HG02588 (cell line): ENCODE measurements around the gene CPNE9.

Experiments
- ATAC-seq: cut with Tn5 transposase; IDR thresholded peaks from one replicate; pipeline ENCODE4 v1.9.1; 2021; ENCODE audit warnings: mild to moderate bottlenecking, moderate library complexity; ENCODE audit not compliant: unreplicated experiment

CPNE9 gene, protein sequence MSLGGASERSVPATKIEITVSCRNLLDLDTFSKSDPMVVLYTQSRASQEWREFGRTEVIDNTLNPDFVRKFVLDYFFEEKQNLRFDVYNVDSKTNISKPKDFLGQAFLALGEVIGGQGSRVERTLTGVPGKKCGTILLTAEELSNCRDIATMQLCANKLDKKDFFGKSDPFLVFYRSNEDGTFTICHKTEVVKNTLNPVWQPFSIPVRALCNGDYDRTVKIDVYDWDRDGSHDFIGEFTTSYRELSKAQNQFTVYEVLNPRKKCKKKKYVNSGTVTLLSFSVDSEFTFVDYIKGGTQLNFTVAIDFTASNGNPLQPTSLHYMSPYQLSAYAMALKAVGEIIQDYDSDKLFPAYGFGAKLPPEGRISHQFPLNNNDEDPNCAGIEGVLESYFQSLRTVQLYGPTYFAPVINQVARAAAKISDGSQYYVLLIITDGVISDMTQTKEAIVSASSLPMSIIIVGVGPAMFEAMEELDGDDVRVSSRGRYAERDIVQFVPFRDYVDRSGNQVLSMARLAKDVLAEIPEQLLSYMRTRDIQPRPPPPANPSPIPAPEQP

DNA sequence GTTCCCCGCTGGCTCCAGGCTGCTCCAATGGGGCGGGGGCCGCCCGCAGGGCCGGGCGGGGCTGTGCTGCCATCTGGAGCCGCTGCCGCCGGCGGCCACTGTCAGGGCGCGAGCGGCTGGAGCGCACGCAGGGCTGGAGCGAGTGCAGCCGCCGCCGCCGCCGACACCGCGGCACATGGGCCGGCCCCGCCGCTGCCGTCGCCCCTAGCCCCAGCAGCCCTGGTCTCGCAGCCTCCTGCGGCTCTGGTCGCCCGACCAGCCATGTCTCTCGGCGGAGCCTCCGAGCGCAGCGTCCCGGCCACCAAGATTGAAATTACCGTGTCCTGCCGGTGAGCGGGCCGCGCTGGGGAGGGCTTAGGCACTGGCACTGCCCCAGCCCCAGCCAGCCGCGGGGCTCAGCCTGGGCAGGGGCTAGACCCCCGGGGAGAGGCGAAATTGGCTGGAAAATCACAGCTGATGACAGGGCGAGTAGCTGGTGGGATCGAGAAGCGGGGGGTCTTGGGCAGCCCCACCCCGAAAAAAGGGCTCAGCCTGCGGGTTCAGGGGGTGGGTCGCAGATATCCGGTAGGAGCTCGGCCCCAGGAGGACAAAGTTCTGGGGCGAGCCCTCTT lies at the start of gene CPNE9:
TSS of gene CPNE9 (plus strand) at position 98 of the 611 bp plus-strand sequence. CDS start at position 262, 164 bp downstream.
- ATAC-seq: no peak

DNA sequence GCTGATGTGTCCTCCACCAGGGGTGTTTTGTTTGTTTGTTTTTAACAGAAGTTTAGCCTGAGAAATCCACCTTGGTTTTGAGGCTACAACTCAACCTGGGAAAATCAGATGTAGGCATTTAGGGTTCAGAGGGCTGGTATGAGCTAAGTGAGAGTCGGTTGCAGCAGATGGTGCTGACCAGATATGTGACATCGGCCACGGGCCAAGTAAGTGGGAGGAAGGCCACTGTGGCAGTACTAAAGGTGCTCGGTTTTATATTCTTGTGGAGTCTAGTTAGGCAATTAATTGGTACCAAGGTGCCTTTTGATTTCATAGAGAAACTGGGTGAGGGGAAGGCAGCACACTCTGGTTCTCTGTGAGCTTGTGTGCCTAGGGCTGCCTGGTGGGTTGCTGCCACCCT lies 43.8 kb upstream of the CPNE9 start:
- no peak for ATAC-seq

DNA sequence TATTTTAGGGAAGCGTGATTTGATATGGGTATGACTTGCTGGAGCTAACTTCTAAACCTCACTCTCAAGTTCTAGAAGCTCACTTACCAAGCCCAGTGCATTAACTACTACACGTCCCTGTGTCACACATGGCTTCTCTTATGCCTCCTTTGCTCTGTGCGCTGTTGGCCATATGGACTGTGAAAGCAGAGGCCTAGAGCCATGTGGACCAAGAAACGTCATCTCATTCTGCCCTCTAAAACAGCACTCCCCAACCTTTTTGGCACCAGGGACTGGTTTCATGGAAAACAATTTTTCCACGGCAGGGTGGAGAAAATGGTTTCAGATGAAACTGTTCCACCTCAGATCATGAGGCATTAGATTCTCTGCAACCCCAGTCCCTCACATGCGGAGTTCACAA lies 42.7 kb upstream of the CPNE9 start:
- no peak for ATAC-seq

DNA sequence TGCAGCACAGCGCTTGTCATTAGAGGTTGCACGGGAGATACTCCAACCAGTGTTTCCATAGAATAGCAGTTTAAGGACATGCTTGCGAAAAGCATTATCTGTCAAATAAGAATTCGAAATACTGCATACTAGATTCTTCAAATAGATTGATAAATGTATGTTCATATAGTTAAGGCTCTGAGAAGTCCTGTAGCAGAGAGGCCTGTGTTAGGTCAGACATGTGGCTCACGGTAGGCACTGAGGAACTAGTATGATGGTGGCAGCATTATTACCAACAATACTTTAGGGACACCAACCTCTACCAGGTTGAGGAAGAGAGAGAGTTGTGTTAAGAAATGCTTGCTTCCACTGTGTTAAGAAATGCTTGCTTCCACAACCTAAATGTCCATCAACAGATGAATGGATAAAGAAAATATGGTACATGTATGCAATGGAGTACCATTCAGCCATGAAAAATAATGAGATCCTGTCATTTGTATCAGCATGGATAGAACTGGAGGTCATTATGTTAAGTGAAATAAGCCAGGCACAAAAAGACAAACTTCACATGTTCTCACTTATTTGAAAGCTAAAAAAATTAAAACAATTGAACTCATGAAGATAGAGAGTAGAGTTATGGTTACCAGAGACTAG lies 39.4 kb upstream of the CPNE9 start:
- no peak for ATAC-seq

DNA sequence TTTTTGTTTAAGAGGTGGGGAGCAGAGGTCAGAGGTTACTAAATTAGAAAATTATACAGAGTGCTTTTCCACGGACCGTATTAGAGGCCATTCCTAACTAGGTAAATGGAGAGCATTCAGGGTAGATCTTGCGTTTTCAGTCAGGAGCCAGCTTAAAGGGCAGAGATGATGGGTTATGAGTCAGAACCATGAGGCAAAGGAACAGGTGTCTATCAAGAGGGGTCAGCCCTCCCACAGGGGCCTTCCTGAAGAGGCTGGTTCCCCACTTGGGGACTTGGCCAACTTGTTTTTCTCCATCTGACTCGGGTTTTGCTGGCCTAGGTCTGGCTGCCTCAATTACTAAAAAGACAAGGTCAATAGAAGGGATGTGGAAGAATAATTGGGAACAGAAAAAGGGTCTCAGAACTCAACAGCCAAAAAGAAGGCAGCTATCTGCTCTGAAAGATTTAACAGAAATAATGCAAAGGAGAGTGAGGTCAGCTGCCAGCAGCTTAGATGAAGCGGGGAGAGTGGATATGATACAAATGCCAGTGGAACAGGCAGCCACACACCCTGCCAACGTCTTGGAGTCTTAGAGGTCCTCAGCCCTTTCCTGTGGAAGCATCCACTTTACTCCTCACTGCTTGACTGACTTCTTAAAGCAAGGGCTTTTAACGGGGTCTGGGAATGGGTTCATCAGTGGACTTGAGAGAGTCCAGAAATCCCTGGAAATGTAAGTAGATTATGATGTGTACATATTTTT lies 36.8 kb upstream of the CPNE9 start:
- ATAC-seq: no peak

DNA sequence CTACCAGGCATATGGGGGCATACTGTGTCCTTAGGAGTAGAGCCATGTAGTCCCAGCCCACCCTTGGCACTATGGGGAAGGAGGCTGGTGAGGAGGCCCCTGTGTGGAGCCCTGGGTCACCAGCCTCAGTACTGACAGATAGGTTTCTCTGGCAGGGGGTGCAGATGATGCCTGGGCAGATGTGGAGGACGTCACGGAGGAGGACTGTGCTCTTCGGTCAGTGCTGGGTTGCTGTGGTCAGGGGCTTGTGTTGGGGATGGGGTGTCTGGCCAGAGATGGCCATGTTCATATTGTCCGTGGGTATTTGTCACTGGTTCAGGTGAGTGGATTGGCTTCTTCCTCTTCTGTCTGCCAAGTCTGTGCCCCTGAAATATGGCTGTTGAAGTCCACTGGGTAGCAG lies 34.4 kb upstream of the CPNE9 start:
- no peak for ATAC-seq

DNA sequence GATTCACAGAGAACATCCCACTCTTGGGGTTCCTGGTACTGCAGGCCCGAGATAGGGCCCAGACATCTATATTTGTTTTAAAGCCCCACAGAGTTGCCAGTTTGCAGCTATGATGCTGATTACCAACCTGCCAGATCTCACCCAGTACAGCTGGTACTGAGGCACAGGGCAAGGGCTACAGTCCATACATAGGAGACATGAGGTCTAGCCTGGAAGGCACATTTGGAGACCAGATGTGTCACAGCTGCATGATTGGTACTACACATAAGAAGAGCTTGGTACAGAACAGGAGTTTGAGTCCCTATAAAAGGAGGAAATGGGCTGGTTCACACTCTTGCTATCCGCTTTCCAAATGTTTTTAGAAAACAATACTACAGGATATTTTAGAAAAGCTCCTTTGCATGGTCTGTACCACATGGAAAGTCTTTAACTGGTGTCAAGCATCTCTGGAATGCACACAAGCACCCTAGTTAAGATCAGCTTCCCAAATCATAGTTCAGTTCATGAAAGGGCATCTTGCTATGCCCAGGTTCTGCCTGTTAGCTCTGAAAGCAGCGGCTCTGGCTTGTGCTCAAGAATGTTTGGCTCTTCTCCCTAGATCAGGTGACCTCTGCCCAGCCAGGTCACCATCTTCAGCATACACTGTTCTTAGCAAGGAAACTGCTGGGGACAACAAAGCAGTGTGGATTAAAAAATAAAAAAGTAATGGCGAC lies 33.8 kb upstream of the CPNE9 start:
- ATAC-seq: no peak

DNA sequence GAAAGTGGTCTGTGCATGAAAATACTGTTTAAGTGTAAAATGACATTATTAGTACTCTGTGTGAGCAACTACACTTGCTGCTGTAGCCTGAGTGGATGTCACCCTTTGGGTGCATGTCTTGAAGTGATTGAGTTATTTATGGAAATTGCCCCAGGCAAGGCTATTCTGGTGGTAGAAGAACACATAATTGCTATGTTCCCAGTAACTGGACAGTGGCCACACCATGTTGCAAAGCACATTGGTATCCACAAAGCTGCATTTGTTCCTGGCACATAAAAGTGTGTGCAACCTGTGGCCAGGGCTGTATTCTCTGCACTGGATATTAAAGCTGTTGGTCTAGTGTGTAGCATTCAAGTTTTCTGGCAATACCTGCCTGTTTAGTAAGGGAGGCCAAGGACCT lies 30.6 kb upstream of the CPNE9 start:
- ATAC-seq: no peak

DNA sequence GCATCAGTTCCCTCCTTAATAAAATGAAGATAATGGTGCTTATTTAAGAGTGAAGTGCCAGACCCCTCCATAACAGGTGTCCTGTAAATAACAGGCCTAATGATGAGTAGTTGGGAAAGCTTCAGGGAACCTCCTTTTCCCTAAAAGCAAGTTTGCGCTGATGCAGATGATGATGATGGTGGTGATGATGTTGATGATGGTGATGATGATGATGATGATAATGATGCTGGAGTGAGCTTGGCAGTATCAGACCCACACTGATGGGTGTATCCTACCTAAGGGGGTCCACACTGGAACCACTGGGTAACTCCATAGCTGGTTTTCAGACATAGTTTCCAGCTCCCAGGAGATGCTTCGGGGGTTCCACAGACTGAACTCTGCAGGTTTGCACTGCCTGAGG lies 29.9 kb upstream of the CPNE9 start:
- no peak for ATAC-seq

DNA sequence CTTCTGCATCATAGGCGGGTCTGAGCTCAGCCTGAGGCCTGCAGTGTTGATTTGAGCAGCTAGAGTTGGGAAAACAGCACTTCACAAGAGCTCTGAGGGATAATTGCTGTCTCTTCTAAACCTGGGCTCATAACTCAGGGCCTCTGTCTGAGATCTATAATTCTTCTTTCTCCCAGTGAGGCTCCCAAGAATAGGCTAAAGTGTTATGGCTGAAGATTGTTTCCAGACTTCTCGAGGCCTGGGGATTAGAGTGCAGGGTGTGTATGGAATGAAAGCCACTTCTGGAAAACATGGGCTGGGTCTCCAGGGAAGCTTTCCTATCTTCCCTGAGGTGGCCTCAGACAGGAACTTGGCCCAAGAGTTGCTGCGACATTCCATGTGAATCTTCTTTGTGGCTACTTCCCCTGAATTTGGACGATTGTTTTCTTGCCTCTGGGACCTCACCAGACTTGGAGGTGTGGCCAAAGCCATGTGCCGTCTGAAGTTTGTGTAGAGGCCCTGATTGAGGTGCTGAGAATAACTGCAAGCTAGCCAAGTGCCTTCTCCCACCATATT lies 27.8 kb upstream of the CPNE9 start:
- ATAC-seq: no peak

DNA sequence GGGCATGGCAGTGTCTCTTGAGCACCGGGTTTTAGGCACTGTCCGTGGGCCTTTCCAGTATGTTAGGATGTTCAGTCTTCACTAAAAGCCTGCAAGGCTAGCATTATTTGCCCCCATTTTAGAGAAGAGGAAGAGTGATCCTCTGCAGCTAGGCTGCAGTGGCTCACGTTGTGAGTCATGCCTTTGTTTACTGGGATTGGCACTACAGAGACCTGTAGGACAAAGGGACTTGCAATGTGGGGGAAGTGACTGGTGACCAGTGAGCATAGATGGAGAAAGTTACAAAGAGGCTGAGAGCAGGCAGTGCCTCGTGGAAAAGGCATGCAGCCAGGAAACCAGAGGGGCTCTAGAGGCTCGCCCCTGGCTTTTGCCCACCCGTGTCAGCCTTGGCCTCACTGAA lies 26.8 kb upstream of the CPNE9 start:
- ATAC-seq: no peak

DNA sequence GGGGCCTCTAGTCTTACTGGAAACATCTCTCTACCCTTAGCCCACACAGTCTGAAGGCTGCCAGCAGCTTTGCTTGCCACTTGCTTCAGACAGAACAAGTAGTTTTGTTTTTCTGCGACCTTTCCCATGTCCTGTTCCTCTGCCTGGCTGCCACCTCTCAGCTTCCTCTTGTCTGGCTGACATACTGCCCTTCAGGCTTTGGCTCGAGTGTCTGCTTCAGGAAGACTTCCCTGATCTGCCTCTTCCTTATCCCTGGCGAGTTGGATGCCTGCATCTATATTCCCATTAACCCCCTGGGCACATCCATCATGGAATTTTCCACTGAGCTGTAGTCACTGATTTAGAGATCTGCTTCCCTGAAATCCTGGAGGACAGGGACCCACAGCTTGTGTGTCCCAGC lies 25.1 kb upstream of the CPNE9 start:
- ATAC-seq: no peak

DNA sequence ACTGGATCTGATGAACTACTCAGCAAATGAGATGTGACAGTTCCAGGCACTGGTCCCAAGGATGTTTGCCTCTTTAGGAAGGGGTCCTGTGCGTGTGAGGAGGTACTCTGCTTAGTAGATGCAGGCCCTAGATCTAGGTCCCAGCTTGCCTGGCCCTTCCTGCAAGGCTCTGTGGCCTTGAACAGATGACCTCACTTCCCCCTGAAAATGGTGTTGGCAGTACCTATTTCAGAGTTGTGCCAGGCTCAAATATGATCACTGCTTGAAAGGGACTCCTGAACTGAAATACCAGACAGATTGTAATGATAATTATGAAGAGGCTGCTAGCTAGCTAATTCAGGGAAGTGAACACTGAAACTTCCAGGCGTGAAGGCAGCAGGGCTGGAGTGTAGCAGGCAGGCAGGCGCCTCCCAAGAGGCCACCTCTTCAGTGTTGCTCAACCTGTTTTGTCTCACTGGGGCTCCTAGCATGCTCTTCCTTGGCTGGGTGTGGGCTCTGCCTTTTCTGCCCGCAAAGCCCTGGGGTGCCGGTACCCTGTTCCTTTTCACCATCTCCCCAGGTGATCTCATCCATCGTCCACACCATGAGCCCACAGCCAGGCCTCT lies 24.1 kb upstream of the CPNE9 start:
- no peak for ATAC-seq

DNA sequence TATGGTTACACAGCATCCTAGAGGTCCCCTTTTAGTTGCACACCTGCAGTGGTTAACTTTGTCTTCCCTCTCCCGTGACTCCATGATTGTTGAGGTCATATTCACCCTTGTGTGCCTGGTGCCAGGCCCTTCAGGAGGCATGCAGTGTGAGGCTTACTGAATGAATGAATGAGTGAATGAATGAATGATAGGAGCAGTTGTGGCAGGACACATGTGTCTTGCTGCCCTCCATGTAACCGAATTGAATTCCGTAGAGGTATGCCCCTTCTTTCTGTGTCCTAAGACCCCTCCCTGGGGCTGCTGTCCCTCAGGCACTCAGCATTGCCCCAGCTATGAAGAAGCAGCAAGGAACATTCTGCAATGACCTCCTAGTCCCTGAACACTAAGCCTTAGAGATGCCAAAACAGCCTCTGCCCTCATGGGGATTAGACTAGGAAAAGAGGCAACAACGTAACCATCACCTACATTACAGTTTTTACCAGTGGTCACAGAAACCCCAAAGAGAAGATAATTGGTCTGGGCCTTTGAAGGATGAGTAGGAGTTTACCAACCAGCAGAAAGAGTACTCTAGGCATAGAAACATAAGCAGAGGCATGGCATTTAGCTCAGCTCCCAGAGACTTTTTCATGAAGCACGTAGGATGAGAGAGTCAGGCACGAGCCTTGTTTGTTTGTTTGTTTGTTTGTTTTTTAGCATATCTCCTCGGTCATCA lies 22.5 kb upstream of the CPNE9 start:
- no peak for ATAC-seq

DNA sequence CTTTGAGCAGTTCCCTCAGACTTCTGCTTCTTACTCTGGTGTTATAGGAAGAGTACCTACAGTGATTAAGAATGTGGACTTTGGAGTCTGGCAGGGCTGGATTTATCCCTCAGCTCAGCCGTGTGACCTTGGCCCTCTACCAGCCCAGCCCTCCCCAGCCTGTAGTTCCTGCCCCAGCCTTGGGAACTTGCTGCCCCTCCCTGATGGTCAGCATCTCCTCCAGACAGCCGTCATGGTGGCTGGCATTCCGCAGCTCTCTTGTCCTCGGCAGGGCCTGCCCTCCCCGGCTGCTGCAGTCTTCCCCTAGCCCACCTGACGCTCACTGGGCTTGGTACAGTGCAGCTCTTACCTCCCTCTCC lies 21.9 kb upstream of the CPNE9 start:
- no peak for ATAC-seq

DNA sequence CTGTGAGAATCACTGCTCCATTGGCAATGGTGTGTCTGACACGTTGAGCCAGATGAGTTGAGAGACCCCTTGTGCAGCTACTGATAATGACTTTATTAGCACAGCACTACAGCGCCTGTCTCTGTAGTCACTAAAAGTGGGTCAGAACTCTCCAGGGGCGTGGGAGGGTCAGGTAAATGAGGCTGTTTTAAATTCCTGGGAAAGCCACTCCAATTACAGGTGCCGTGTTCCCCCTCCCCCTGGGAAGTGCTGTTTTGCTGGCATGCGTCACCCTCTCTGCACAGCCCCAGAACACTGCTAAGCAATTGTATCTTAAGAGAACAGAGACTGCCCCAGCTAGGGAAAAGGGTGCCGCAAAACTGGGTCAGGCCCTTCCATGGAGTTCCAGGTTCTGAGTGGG lies 21.5 kb upstream of the CPNE9 start:
- no peak for ATAC-seq

DNA sequence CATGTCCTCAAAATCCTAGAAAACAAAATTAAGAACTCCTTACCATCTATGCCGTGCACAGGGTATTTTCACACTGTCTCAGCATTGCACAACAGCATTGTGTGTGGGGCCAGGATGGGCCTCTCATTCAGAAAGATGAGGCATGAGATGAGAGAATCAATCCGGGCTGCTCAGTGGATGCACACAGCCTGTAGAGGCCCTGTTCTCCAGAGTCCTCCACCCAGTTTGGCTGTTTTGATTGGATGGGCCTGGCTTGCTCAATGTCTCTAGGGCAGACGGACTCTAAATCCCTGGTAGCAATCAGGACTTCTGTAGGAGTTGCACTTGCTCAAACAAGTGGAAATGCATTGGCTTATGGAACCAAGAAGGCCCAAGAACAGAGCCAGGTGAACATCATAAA lies 20.2 kb upstream of the CPNE9 start:
- ATAC-seq: no peak

DNA sequence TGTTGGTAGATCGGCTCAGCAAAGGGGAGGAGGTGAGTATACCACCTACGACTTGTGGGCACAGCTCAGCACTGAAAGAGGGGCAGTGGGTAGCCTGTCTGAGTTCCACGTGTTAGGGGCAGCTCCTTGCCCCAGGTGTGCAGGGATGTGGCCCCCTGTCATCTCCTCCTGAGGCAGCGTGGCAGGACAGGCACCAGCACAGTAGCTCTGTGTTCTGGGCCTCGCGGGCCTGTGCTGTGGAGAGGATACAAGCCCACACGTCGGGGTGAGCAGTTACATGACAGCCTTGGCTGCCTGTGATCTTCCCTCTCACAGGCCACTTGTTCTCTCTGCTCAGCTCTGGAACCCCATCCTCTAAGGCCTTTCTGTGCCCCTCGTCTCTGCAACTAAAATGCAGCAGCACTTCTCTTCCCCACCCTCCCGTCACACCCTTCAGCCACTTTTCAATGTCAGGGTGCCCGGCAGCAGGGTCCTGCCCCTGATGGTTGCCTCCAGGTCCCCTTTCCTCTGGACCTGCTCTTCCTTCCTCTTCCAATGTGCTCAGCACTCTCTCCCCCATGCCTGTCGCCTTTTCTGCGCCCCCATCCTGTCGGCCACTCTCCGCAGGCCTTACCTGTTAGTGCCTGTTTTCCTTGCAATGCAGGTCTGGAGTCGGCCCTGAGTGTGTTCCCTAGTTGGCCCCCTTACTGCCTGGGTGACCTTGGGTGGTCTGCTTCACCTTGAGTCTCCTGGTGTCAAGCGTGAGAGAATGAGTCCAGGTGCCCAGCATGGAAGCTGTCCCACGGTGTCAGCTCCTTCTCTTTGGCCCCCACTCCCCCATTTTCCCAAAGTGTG lies 18.2 kb upstream of the CPNE9 start:
- ATAC-seq: no peak
